K562 (cell line): ENCODE data around the gene DOCK3. TPM values are rescaled to one million over a fixed set of nuclear protein-coding genes. Genes with fewer than 3 reads are reported as not detected.

Experiments used
- ATAC-seq: fragments of 200-7000 bp; cut with Tn5 transposase; 3 replicates; pipeline ENCODE4 v1.9.1; 2020; ENCODE audit warnings: moderate library complexity
- BruUV-seq: library from RNA; stranded (reverse); fragments of 400-500 nt; replicated peaks from 2 replicates; lab custom pipeline; 2021; lab: Mats Ljungman, UMichigan
- CTCF ChIA-PET: fragments of 300-600 bp; formaldehyde crosslinking; extraction: SDS; loops from one replicate; lab custom pipeline; 2021; ENCODE audit warnings: low intra/inter-chr PET ratio; lab: Yijun Ruan, JAX
- POLR2A ChIA-PET: fragments of 300-600, 350-650 bp; sonication (Branson Sonifier 250); formaldehyde crosslinking; extraction: SDS; loops from one replicate; lab custom pipeline; 2021; ENCODE audit warnings: antibody characterized with exemption, inconsistent platforms; lab: Yijun Ruan, JAX
- DNase-seq, 4 experiments: peaks; one replicate each; pipeline versions ENCODE4 v3.0.0 to v3.0.0-alpha.2; 2011 to 2018; ENCODE audit warnings: low spot score in 3 of 4, mixed read lengths in 3 of 4; ENCODE audit errors: extremely low read depth in 1 of 4
- FAIRE-seq: peaks from 2 replicates; lab custom pipeline; 2011; peaks lifted over from hg19 to GRCh38; lab: Jason Lieb, UNC
- H2AFZ ChIP-seq: 2 replicates; pipeline ENCODE4 v1.6.0; 2011; ENCODE audit warnings: low read depth, low read length, control low read depth, inconsistent platforms
- H3K27ac ChIP-seq: fragments of 200-600 bp; 3 replicates; pipeline ENCODE4 v1.8.0; 2011; ENCODE audit warnings: low read depth, mild to moderate bottlenecking, control low read depth, inconsistent platforms, low read length, moderate library complexity, mixed read lengths; ENCODE audit errors: extremely low read depth
- H3K27me3 ChIP-seq, 2 experiments: fragments of 300-600 bp in 1 of 2; 2 replicates in 1 of 2; 3 replicates in 1 of 2; pipeline versions ENCODE4 v1.6.0 to v1.8.0; 2011; ENCODE audit warnings: inconsistent platforms in 2 of 2, low read length in 2 of 2, mild to moderate bottlenecking in 1 of 2, mixed read lengths in 1 of 2, moderate library complexity in 1 of 2; ENCODE audit not compliant: control insufficient read depth in 2 of 2, insufficient read depth in 2 of 2
- H3K36me3 ChIP-seq: fragments of 300-600 bp; 3 replicates; pipeline ENCODE4 v1.8.0; 2011; ENCODE audit warnings: mild to moderate bottlenecking, low read length, inconsistent platforms; ENCODE audit not compliant: control insufficient read depth, insufficient read depth
- H3K4me1 ChIP-seq, 2 experiments: fragments of 200-600 bp in 1 of 2; replicated peaks in 1 of 2; 2 replicates in 1 of 2; 3 replicates in 1 of 2; pipeline versions ENCODE4 v1.5.1 to v1.8.0; 2011; ENCODE audit warnings: inconsistent platforms in 2 of 2, low read length in 2 of 2, mild to moderate bottlenecking in 1 of 2, mixed read lengths in 1 of 2, moderate library complexity in 1 of 2; ENCODE audit not compliant: control insufficient read depth in 2 of 2, insufficient read depth in 2 of 2
- H3K4me2 ChIP-seq: 2 replicates; pipeline ENCODE4 v1.6.1; 2011; ENCODE audit warnings: low read length, control low read depth, inconsistent platforms, mixed read lengths; ENCODE audit not compliant: insufficient read depth
- H3K4me3 ChIP-seq: fragments of 200-600 bp; sonication (generic), shearing (Covaris generic); 2 replicates; pipeline ENCODE4 v1.5.1; 2016; ENCODE audit warnings: control low read depth, inconsistent platforms
- H3K79me2 ChIP-seq: fragments of 200-600 bp; 3 replicates; pipeline ENCODE4 v1.8.0; 2011; ENCODE audit warnings: low read length, inconsistent platforms; ENCODE audit not compliant: control insufficient read depth, insufficient read depth
- H3K9ac ChIP-seq, 2 experiments: 2 replicates each; pipeline versions ENCODE4 v1.6.0 to v1.6.1; 2011; ENCODE audit warnings: low read depth in 2 of 2, low read length in 2 of 2, control low read depth in 1 of 2, inconsistent platforms in 1 of 2, mild to moderate bottlenecking in 1 of 2, mixed read lengths in 1 of 2; ENCODE audit not compliant: insufficient read depth in 1 of 2
- H3K9me1 ChIP-seq: one replicate; pipeline ENCODE4 v1.6.0; 2011; ENCODE audit warnings: inconsistent platforms, mild to moderate bottlenecking, low read length, moderate library complexity; ENCODE audit not compliant: control insufficient read depth, insufficient read depth
- H3K9me3 ChIP-seq: replicated peaks from 2 replicates; pipeline ENCODE4 v1.5.1; 2011; ENCODE audit warnings: low read depth, low read length, inconsistent platforms; ENCODE audit not compliant: control insufficient read depth, insufficient read depth
- H4K20me1 ChIP-seq: replicated peaks from 2 replicates; pipeline ENCODE4 v1.6.1; 2011; ENCODE audit warnings: low read length, inconsistent platforms, mixed read lengths; ENCODE audit not compliant: control insufficient read depth, insufficient read depth
- FOXJ2 ChIP-seq: fragments of 200-800 bp; sonication (Bioruptor generic); IDR thresholded peaks from 2 replicates; pipeline ENCODE4 v1.6.1; 2016; ENCODE audit warnings: missing genetic modification characterization, missing compliant biosample characterization
- IRF9 ChIP-seq: fragments of 450-650 bp; IDR thresholded peaks from 2 replicates; pipeline ENCODE4 v1.6.1; 2016; ENCODE audit warnings: missing biosample characterization, missing genetic modification characterization
- MCM5 ChIP-seq: fragments of 450-650 bp; IDR thresholded peaks from 2 replicates; pipeline ENCODE4 v1.6.1; 2016; ENCODE audit warnings: low read depth
- NFIX ChIP-seq: fragments of 250-450 bp; sonication (Bioruptor Pico); IDR thresholded peaks from 2 replicates; pipeline ENCODE4 v1.4.0; 2020; ENCODE audit warnings: low read depth, mild to moderate bottlenecking, moderate library complexity
- PHF21A ChIP-seq: fragments of 450-650 bp; IDR thresholded peaks from 2 replicates; pipeline ENCODE4 v1.6.1; 2017; ENCODE audit warnings: low read depth, borderline replicate concordance
- RB1 ChIP-seq: fragments of 450-650 bp; IDR thresholded peaks from 2 replicates; pipeline ENCODE4 v1.6.1; 2017; ENCODE audit warnings: low read depth, mild to moderate bottlenecking
- RREB1 ChIP-seq: fragments of 250-450 bp; sonication (Bioruptor Pico); IDR thresholded peaks from 2 replicates; pipeline ENCODE4 v1.4.0; 2020
- THRAP3 ChIP-seq: fragments of 450-650 bp; IDR thresholded peaks from 2 replicates; pipeline ENCODE4 v1.6.1; 2016; ENCODE audit warnings: mild to moderate bottlenecking, inconsistent platforms, borderline replicate concordance
- XRCC4 ChIP-seq: IDR thresholded peaks from one replicate; pipeline ENCODE4 v1.6.1; 2011; ENCODE audit not compliant: insufficient read depth, insufficient read length; ENCODE audit errors: extremely low read depth
- ZBED1 ChIP-seq: IDR thresholded peaks from 2 replicates; pipeline ENCODE4 v1.6.1; 2014
- ZNF3 ChIP-seq: fragments of 250-450 bp; sonication (Bioruptor Pico); IDR thresholded peaks from 2 replicates; pipeline ENCODE4 v1.5.0; 2021; ENCODE audit warnings: mild to moderate bottlenecking, moderate library complexity
- ZNF511 ChIP-seq: sonication (generic); formaldehyde crosslinking; IDR thresholded peaks from 2 replicates; pipeline ENCODE4 v1.8.0; 2022; ENCODE audit warnings: mild to moderate bottlenecking, missing genetic modification reagents
- WGBS: fragments of 100-300 bp; shearing (Covaris generic); methylation state at CpG from one replicate; pipeline ENCODE4 v1.1.6; 2016; ENCODE audit warnings: low coverage, mixed read lengths; ENCODE audit not compliant: insufficient coverage; ENCODE audit errors: missing lambda C conversion rate; 5-methylcytosine and 5-hydroxymethylcytosine counted together
- in situ Hi-C: fragments of 300-500 bp; cut with MboI; formaldehyde crosslinking; loops from 4 replicates; pipeline ENCODE4 v1.15.0; 2018; ENCODE audit warnings: inconsistent platforms, mixed read lengths
- intact Hi-C: fragments of 100-400 bp; cut with micrococcal nuclease; formaldehyde crosslinking; loops from 2 replicates; pipeline ENCODE4 v1.14.2; 2022
- polyA plus RNA-seq, 8 experiments: library from polyadenylated mRNA; depleted of rRNA in 4 of 8; stranded (reverse) in 5 of 8; unstranded in 3 of 8; fragments of >200 nt; fragmentation: Nextera tagmentation in 2 of 8; fragmentation: Illumina TruSeq in 1 of 8; extraction: Ambion mirVana in 2 of 8; extraction: Trizol in 1 of 8; gene quantifications; 2 replicates each; pipeline versions ENCODE4 v1.2.1 to v1.2.3, GENCODE V29; 2011 to 2014; ENCODE audit warnings: inconsistent platforms in 1 of 8, missing spikeins in 1 of 8
- total RNA-seq, 7 experiments: library from RNA; depleted of rRNA in 6 of 7; stranded (reverse); fragments of >200 nt in 6 of 7; fragmentation: Illumina TruSeq in 2 of 7; extraction: Trizol in 2 of 7; gene quantifications; 2 replicates each; pipeline versions ENCODE4 v1.2.1 to v1.2.3, GENCODE V29; 2011 to 2021; ENCODE audit warnings: low replicate concordance in 1 of 7
- TF ChIP-seq, protein P1 (sequence below): fragments of 450-650 bp; formaldehyde crosslinking; IDR thresholded peaks from 2 replicates; pipeline ENCODE4 v1.4.0; 2020; ENCODE audit warnings: mild to moderate bottlenecking, moderate library complexity
- TF ChIP-seq, protein P2 (sequence below): fragments of 450-650 bp; conservative IDR thresholded peaks from 2 replicates; pipeline ENCODE4 v1.6.1; 2016; ENCODE audit warnings: missing genetic modification characterization, low read depth, mild to moderate bottlenecking, missing compliant biosample characterization, moderate library complexity

Gene DOCK3
- total and polyA plus RNA-seq, 9 of the 15 experiments (the other 6 are each of a cell fraction or from before 2014, with no cell fraction given) = under 0.01 to 0.03 (median 0.01) TPM; not detected in 4

- Histone ChIP-seq H3K4me1 (no peaks in the 10 kb centered on the region), H3K79me2 (no peaks in the 10 kb centered on the region), H3K9me1 (no peaks in the 10 kb centered on the region), H3K4me3 (no peak overlapping the region), H3K27ac (no peak overlapping the region), H3K4me2 (no peak overlapping the region), H3K27me3 (no peaks in the 10 kb centered on the region; a peak in 1 of 5 replicates), H3K9ac (no peak overlapping the region), H3K36me3 (no peaks in the 10 kb centered on the region), H2AFZ (no peak overlapping the region), H3K9me3 (no peaks in the 10 kb centered on the region), H4K20me1 (no peaks in the 10 kb centered on the region)
- ChIA-PET CTCF (no interaction called here), POLR2A (no interaction called here)
- BruUV-seq = no TSS peak
- ATAC-seq = no peak
- intact Hi-C loops (no loop called here), in situ Hi-C loops (no loop called here)
- no peak for FAIRE-seq
- 0% methylated on average over 1 of the region's 1 CpG for WGBS
- DNase-seq = no peak
- no peak for TF ChIP-seq ZBED1
- no peak for TF ChIP-seq RREB1
- no peak for TF ChIP-seq RB1
- no peak for TF ChIP-seq XRCC4
- TF ChIP-seq ZNF511 = no peak
- TF ChIP-seq, protein P1, sequence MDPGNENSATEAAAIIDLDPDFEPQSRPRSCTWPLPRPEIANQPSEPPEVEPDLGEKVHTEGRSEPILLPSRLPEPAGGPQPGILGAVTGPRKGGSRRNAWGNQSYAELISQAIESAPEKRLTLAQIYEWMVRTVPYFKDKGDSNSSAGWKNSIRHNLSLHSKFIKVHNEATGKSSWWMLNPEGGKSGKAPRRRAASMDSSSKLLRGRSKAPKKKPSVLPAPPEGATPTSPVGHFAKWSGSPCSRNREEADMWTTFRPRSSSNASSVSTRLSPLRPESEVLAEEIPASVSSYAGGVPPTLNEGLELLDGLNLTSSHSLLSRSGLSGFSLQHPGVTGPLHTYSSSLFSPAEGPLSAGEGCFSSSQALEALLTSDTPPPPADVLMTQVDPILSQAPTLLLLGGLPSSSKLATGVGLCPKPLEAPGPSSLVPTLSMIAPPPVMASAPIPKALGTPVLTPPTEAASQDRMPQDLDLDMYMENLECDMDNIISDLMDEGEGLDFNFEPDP (CRISPR knock-in tag) = no peak
- no peak for TF ChIP-seq NFIX (CRISPR knock-in tag)
- TF ChIP-seq PHF21A = no peak
- no peak for TF ChIP-seq FOXJ2 (tag)
- TF ChIP-seq MCM5 = no peak
- TF ChIP-seq IRF9 = no peak
- TF ChIP-seq ZNF3 (CRISPR knock-in tag) = no peak
- TF ChIP-seq, protein P2, sequence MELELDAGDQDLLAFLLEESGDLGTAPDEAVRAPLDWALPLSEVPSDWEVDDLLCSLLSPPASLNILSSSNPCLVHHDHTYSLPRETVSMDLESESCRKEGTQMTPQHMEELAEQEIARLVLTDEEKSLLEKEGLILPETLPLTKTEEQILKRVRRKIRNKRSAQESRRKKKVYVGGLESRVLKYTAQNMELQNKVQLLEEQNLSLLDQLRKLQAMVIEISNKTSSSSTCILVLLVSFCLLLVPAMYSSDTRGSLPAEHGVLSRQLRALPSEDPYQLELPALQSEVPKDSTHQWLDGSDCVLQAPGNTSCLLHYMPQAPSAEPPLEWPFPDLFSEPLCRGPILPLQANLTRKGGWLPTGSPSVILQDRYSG (tag) = no peak
- TF ChIP-seq THRAP3 = no peak
Measured at GRCh38 chr3:51257870-51258269, 583.1 kb downstream of the DOCK3 start.
